ENCODE measurements around the gene NOMO2. TPM values are rescaled to one million over a fixed set of nuclear protein-coding genes. Genes with fewer than 3 reads are reported as not detected.
"Not testable (repeated sequence)": the region's sequence is repeated elsewhere in the genome, so short reads cannot be mapped to it uniquely, and the experiment has no call there.

The NOMO2 gene
- 91.9 TPM for polyA plus RNA-seq (2013, experiment 1 of 2)
- 96.6 TPM for polyA plus RNA-seq (2013, experiment 2 of 2)

- H4K5ac ChIP-seq (ENCODE audit: low read length); H3K27me3 ChIP-seq (ENCODE audit: insufficient read depth, low read length, poor library complexity); H2AK5ac ChIP-seq (ENCODE audit: low read length); H3K4me3 ChIP-seq (ENCODE audit: low read length); H3K4me1 ChIP-seq (ENCODE audit: control insufficient read depth, low read depth, low read length); H2BK5ac ChIP-seq (ENCODE audit: low read length); H4K8ac ChIP-seq (ENCODE audit: low read depth, low read length); H3K23ac ChIP-seq (ENCODE audit: low read length); H3K4me2 ChIP-seq (ENCODE audit: low read length); H2BK15ac ChIP-seq (replicated peaks; ENCODE audit: low read depth); H2BK120ac ChIP-seq (ENCODE audit: low read depth, low read length); H3K79me1 ChIP-seq (ENCODE audit: low read length); H3K4ac ChIP-seq (ENCODE audit: low read depth, low read length); H3K18ac ChIP-seq (ENCODE audit: low read length); H3K79me2 ChIP-seq (ENCODE audit: control insufficient read depth, insufficient read depth, low read length); H3K36me3 ChIP-seq (ENCODE audit: control insufficient read depth, insufficient read depth, low read length); H3K27ac ChIP-seq (ENCODE audit: low read depth, low read length): not testable (repeated sequence)
- WGBS (ENCODE audit: extremely low coverage, insufficient coverage, low lambda C conversion rate): no CpG with 5 or more reads among the region's 66 CpGs
- H3K9ac ChIP-seq (ENCODE audit: low read length): peak within 1 kb of the TSS; percentile 44
- peak within 1 kb of the TSS; percentile 64 for H3K56ac ChIP-seq (ENCODE audit: low read length)
- peak; percentile 24 for DNase-seq
These were observed at the start of gene NOMO2 for GRCh38 chr16:18561727-18562314. Gene NOMO2, minus strand, starts transcription at chr16:18562097. Its CDS starts 57 bp downstream, at chr16:18562040.

GRCh38 chr16:18610147-18610803 lies 48.4 kb upstream of the NOMO2 start:
- WGBS (ENCODE audit: extremely low coverage, insufficient coverage, low lambda C conversion rate): no CpG with 5 or more reads among the region's 4 CpGs
- H3K79me2 ChIP-seq (ENCODE audit: control insufficient read depth, insufficient read depth, low read length); H4K8ac ChIP-seq (ENCODE audit: low read depth, low read length); H3K4me3 ChIP-seq (ENCODE audit: low read length); H3K4me1 ChIP-seq (ENCODE audit: control insufficient read depth, low read depth, low read length); H3K56ac ChIP-seq (ENCODE audit: low read length); H3K27me3 ChIP-seq (ENCODE audit: insufficient read depth, low read length, poor library complexity); H3K79me1 ChIP-seq (ENCODE audit: low read length); DNase-seq; H3K27ac ChIP-seq (ENCODE audit: low read depth, low read length); H4K5ac ChIP-seq (ENCODE audit: low read length); H2BK15ac ChIP-seq (replicated peaks; ENCODE audit: low read depth); H2BK120ac ChIP-seq (ENCODE audit: low read depth, low read length); H2AK5ac ChIP-seq (ENCODE audit: low read length); H3K9ac ChIP-seq (ENCODE audit: low read length); H3K4me2 ChIP-seq (ENCODE audit: low read length); H2BK5ac ChIP-seq (ENCODE audit: low read length); H3K36me3 ChIP-seq (ENCODE audit: control insufficient read depth, insufficient read depth, low read length); H3K23ac ChIP-seq (ENCODE audit: low read length); H3K18ac ChIP-seq (ENCODE audit: low read length); H3K4ac ChIP-seq (ENCODE audit: low read depth, low read length): not testable (repeated sequence)

DNA sequence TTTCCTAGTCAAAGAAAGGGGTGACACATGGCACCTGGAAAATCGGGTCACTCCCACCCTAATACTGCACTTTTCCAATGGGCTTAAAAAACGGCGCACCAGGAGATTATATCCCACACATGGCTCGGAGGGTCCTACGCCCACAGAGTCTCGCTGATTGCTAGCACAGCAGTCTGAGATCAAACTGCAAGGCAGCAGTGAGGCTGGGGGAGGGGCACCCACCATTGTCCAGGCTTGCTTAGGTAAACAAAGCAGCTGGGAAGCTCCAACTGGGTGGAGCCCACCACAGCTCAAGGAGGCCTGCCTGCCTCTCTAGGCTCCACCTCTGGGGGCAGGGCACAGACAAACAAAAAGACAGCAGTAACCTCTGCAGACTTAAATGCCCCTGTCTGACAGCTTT lies 46.4 kb upstream of the NOMO2 start:
- WGBS (ENCODE audit: extremely low coverage, insufficient coverage, low lambda C conversion rate): no CpG with 5 or more reads among the region's 6 CpGs

DNA sequence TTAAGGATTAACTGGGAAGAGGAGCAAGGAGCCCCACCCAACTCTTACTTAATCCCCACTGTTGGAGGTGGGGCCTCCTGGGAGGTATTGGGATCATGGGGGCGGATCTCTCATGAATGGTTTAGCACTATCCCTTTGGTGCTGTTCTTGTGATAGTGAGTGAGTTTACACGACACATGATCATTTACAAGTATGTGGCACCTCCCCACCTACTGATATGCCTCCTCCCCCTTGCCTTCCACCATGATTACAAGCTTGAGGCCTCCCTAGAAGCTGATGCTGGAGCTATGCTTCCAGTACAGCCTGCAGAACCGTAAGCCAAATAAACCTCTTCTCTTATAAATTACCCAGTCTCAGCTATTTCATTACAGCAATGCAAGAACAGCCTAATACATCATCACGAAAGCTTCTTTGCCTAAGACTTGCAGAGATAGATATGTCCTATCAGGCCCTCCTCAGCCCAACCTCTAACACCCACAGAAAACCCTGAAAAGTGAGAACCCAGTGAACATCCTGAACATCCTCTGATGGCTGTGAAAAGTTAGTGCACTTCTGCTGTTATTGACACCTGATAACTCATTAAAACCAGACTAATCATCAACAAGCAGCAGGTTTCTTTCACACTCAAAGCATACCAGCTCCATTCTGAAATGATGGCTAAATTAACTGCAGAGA lies 41.8 kb upstream of the NOMO2 start:
- WGBS (ENCODE audit: extremely low coverage, insufficient coverage, low lambda C conversion rate): no CpG with 5 or more reads among the region's 4 CpGs
- not testable (repeated sequence) for H2BK15ac ChIP-seq (replicated peaks; ENCODE audit: low read depth)

More for the DNA sequence above, 46.4 kb upstream of the NOMO2 start:
- not testable (repeated sequence) for H4K5ac ChIP-seq (ENCODE audit: low read length); H3K18ac ChIP-seq (ENCODE audit: low read length); DNase-seq; H2BK120ac ChIP-seq (ENCODE audit: low read depth, low read length); H3K56ac ChIP-seq (ENCODE audit: low read length); H4K8ac ChIP-seq (ENCODE audit: low read depth, low read length); H3K4ac ChIP-seq (ENCODE audit: low read depth, low read length); H3K9ac ChIP-seq (ENCODE audit: low read length); H3K27ac ChIP-seq (ENCODE audit: low read depth, low read length); H2BK5ac ChIP-seq (ENCODE audit: low read length); H3K27me3 ChIP-seq (ENCODE audit: insufficient read depth, low read length, poor library complexity); H3K4me2 ChIP-seq (ENCODE audit: low read length); H3K79me2 ChIP-seq (ENCODE audit: control insufficient read depth, insufficient read depth, low read length); H3K4me3 ChIP-seq (ENCODE audit: low read length); H3K36me3 ChIP-seq (ENCODE audit: control insufficient read depth, insufficient read depth, low read length); H3K79me1 ChIP-seq (ENCODE audit: low read length); H3K23ac ChIP-seq (ENCODE audit: low read length); H2AK5ac ChIP-seq (ENCODE audit: low read length); H3K4me1 ChIP-seq (ENCODE audit: control insufficient read depth, low read depth, low read length); H2BK15ac ChIP-seq (replicated peaks; ENCODE audit: low read depth)

DNA sequence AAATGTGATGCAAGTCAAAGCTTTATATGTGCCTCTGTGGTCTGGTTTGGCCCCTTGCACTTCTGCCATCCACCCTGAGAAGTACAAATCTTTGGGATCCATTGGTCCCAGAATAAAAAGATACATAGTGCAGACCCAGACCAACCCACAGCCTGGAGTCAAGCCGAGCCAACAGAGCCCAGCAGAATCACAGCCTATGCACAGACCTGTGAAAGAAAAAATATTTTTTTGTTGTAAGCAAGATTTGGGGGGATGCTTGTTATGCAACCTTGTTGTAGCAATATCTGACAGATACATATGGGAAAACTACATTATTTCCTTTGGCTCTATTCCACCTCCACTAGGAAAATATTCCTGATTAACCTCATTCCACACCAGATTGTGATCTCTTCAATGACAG lies 36.7 kb upstream of the NOMO2 start:
- not testable (repeated sequence) for H2AK5ac ChIP-seq (ENCODE audit: low read length); H3K56ac ChIP-seq (ENCODE audit: low read length); H3K36me3 ChIP-seq (ENCODE audit: control insufficient read depth, insufficient read depth, low read length); H3K9ac ChIP-seq (ENCODE audit: low read length); H2BK120ac ChIP-seq (ENCODE audit: low read depth, low read length); H3K79me2 ChIP-seq (ENCODE audit: control insufficient read depth, insufficient read depth, low read length); H3K79me1 ChIP-seq (ENCODE audit: low read length); H2BK15ac ChIP-seq (replicated peaks; ENCODE audit: low read depth); H3K4me1 ChIP-seq (ENCODE audit: control insufficient read depth, low read depth, low read length); H3K27ac ChIP-seq (ENCODE audit: low read depth, low read length); H3K27me3 ChIP-seq (ENCODE audit: insufficient read depth, low read length, poor library complexity); H3K23ac ChIP-seq (ENCODE audit: low read length); H3K18ac ChIP-seq (ENCODE audit: low read length); H3K4ac ChIP-seq (ENCODE audit: low read depth, low read length); H3K4me3 ChIP-seq (ENCODE audit: low read length); H4K8ac ChIP-seq (ENCODE audit: low read depth, low read length); DNase-seq; H4K5ac ChIP-seq (ENCODE audit: low read length); H3K4me2 ChIP-seq (ENCODE audit: low read length); H2BK5ac ChIP-seq (ENCODE audit: low read length)
- WGBS (ENCODE audit: extremely low coverage, insufficient coverage, low lambda C conversion rate): no CpG with 5 or more reads among the region's 1 CpG

More for the DNA sequence above, 41.8 kb upstream of the NOMO2 start:
- H4K8ac ChIP-seq (ENCODE audit: low read depth, low read length); H3K4me3 ChIP-seq (ENCODE audit: low read length); H3K36me3 ChIP-seq (ENCODE audit: control insufficient read depth, insufficient read depth, low read length); H3K27ac ChIP-seq (ENCODE audit: low read depth, low read length); H2BK5ac ChIP-seq (ENCODE audit: low read length); H4K5ac ChIP-seq (ENCODE audit: low read length); H3K4ac ChIP-seq (ENCODE audit: low read depth, low read length); H3K9ac ChIP-seq (ENCODE audit: low read length); H2AK5ac ChIP-seq (ENCODE audit: low read length); H3K4me2 ChIP-seq (ENCODE audit: low read length); H3K18ac ChIP-seq (ENCODE audit: low read length); H3K4me1 ChIP-seq (ENCODE audit: control insufficient read depth, low read depth, low read length); H2BK120ac ChIP-seq (ENCODE audit: low read depth, low read length); H3K56ac ChIP-seq (ENCODE audit: low read length); H3K79me2 ChIP-seq (ENCODE audit: control insufficient read depth, insufficient read depth, low read length); H3K79me1 ChIP-seq (ENCODE audit: low read length); H3K23ac ChIP-seq (ENCODE audit: low read length); H3K27me3 ChIP-seq (ENCODE audit: insufficient read depth, low read length, poor library complexity): not testable (repeated sequence)
- peak; percentile 2 for DNase-seq
